ENCODE measurements around the gene DIDO1.
A peak's percentile ranks its signal among the peaks of the same experiment; 100 is the strongest.

DIDO1 gene

DNA sequence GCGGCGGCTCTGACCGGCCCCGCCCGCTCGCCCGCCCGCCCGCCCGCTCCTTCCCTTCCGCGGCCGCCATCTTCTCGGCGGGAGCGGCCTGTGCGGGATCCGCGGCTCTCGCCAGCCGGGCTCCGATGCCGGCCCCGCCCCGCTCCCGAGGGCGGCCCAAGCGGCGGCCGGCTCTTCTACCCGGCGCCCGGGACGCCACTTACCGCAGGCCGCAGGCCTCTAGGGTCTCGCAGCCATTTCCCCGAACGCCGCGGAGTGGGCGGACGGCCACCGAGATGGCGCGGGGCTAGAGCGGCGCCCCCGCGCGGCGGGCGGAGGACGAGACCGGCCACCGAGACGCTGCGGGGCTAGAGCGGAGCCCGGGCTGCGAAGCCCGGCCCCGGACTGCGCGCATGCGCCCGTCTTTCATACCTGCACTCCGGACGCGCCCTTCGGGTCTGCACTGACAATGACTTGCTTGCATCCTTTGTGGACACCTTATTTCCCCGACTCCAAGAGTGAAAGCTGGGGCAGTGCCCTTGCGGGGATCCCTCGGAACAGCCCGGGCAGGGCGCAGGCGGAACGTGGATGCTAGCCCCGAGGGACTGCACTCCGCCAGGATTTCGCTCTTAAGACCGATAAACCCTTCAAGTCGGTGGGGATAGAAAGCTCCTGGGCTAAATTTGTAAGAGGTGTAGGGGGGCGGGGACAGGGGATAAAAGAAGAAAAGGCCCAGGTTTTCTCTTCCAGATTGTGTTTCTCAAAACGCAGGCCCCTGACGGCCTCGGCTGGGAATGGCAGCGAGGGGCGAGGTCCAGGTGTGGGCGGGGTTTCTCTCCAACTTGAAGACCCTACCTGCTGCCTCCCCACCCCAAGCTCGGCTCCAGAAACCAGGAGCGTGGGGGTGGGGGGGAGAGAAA is at the start of gene DIDO1:
Gene DIDO1, minus strand, starts transcription at position 277 of the 899 bp plus-strand sequence.
- no peak within 1 kb of the TSS for H2AFZ ChIP-seq (ENCODE audit: low read depth, low read length)
- no peaks in the 10 kb centered on the region for H3K9me3 ChIP-seq (ENCODE audit: low read length)
- H3K4me1 ChIP-seq (ENCODE audit: insufficient read depth, low read length), result peaks cover 28% of the 10 kb centered on the region
- peak within 1 kb of the TSS; percentile 95 for H3K4me3 ChIP-seq (ENCODE audit: low read length)
- no peaks in the 10 kb centered on the region for H3K27me3 ChIP-seq (ENCODE audit: insufficient read depth, low read length)
- H3K36me3 ChIP-seq (ENCODE audit: insufficient read depth, low read length), result no peaks in the 10 kb centered on the region

GRCh38 chr20:62975251-62975760 is 49.0 kb upstream of the DIDO1 start:
- Histone ChIP-seq H3K4me1 (ENCODE audit: insufficient read depth, low read length) (peaks cover 14% of the 10 kb centered on the region), H3K27me3 (ENCODE audit: insufficient read depth, low read length) (peaks cover 80% of the 10 kb centered on the region), H3K4me3 (ENCODE audit: low read length) (no peak overlapping the region), H2AFZ (ENCODE audit: low read depth, low read length) (no peak overlapping the region), H3K36me3 (ENCODE audit: insufficient read depth, low read length) (no peaks in the 10 kb centered on the region), H3K9me3 (ENCODE audit: low read length) (no peaks in the 10 kb centered on the region)

- Histone ChIP-seq H3K27me3 (ENCODE audit: insufficient read depth, low read length) (peaks cover 77% of the 10 kb centered on the region), H2AFZ (ENCODE audit: low read depth, low read length) (no peak overlapping the region), H3K36me3 (ENCODE audit: insufficient read depth, low read length) (no peaks in the 10 kb centered on the region), H3K4me1 (ENCODE audit: insufficient read depth, low read length) (peaks cover 5% of the 10 kb centered on the region), H3K4me3 (ENCODE audit: low read length) (no peak overlapping the region), H3K9me3 (ENCODE audit: low read length) (no peaks in the 10 kb centered on the region)
Measured at GRCh38 chr20:62972845-62973745, 46.8 kb upstream of the DIDO1 start.

GRCh38 chr20:62971950-62972844 is 45.9 kb upstream of the DIDO1 start:
- Histone ChIP-seq H3K4me3 (ENCODE audit: low read length) (no peak overlapping the region), H3K9me3 (ENCODE audit: low read length) (no peaks in the 10 kb centered on the region), H3K36me3 (ENCODE audit: insufficient read depth, low read length) (no peaks in the 10 kb centered on the region), H3K4me1 (ENCODE audit: insufficient read depth, low read length) (peaks cover 5% of the 10 kb centered on the region), H2AFZ (ENCODE audit: low read depth, low read length) (no peak overlapping the region), H3K27me3 (ENCODE audit: insufficient read depth, low read length) (peaks cover 69% of the 10 kb centered on the region)

DNA sequence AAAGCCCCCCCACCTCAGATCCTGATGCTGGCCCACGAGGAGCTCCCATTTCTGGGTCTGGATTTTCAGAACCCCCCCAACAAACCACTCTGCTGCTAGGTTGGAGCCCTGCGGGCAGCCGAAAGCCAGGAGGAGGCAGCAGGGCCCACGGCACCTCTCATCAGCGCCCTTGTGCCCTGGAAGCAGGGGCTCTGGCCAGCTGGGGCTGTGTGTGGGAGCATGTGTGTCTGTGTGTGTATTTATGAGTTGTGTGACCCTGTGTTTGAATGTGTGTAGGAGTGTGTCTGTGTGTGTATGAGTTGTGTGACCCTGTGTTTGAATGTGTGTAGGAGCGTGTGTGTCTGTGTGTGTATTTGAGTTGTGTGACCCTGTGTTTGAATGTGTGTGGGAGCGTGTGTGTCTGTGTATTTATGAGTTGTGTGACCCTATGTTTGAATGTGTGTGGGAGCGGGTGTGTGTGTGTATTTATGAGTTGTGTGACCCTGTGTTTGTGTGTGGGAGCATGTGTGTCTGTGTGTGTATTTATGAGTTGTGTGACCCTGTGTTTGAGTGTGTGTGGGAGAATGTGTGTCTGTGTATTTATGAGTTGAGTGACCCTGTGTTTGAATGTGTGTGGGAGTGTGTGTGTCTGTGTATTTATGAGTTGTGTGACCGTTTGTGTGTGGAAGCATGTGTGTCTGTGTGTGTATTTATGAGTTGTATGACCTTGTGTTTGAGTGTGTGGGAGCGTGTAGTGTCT is 45.1 kb upstream of the DIDO1 start:
- H3K9me3 ChIP-seq (ENCODE audit: low read length), result no peaks in the 10 kb centered on the region
- H3K4me1 ChIP-seq (ENCODE audit: insufficient read depth, low read length), result peaks cover 5% of the 10 kb centered on the region
- H3K27me3 ChIP-seq (ENCODE audit: insufficient read depth, low read length), result peaks cover 63% of the 10 kb centered on the region
- H3K4me3 ChIP-seq (ENCODE audit: low read length), result no peak overlapping the region
- no peaks in the 10 kb centered on the region for H3K36me3 ChIP-seq (ENCODE audit: insufficient read depth, low read length)
- no peak overlapping the region for H2AFZ ChIP-seq (ENCODE audit: low read depth, low read length)

- H3K4me1 ChIP-seq (ENCODE audit: insufficient read depth, low read length), result peaks cover 5% of the 10 kb centered on the region
- no peak overlapping the region for H2AFZ ChIP-seq (ENCODE audit: low read depth, low read length)
- no peaks in the 10 kb centered on the region for H3K36me3 ChIP-seq (ENCODE audit: insufficient read depth, low read length)
- no peaks in the 10 kb centered on the region for H3K9me3 ChIP-seq (ENCODE audit: low read length)
- peaks cover 57% of the 10 kb centered on the region for H3K27me3 ChIP-seq (ENCODE audit: insufficient read depth, low read length)
- H3K4me3 ChIP-seq (ENCODE audit: low read length), result no peak overlapping the region
Measured at GRCh38 chr20:62970307-62971210, 44.3 kb upstream of the DIDO1 start.

- H3K9me3 ChIP-seq (ENCODE audit: low read length), result no peaks in the 10 kb centered on the region
Measured at GRCh38 chr20:62969939-62970306, 43.6 kb upstream of the DIDO1 start.

GRCh38 chr20:62969179-62969760 is 43.0 kb upstream of the DIDO1 start:
- Histone ChIP-seq H3K27me3 (ENCODE audit: insufficient read depth, low read length) (peaks cover 52% of the 10 kb centered on the region), H3K36me3 (ENCODE audit: insufficient read depth, low read length) (no peaks in the 10 kb centered on the region), H3K9me3 (ENCODE audit: low read length) (no peaks in the 10 kb centered on the region), H2AFZ (ENCODE audit: low read depth, low read length) (no peak overlapping the region), H3K4me3 (ENCODE audit: low read length) (no peak overlapping the region), H3K4me1 (ENCODE audit: insufficient read depth, low read length) (peaks cover 5% of the 10 kb centered on the region)

More at GRCh38 chr20:62969939-62970306, 43.6 kb upstream of the DIDO1 start:
- H3K36me3 ChIP-seq (ENCODE audit: insufficient read depth, low read length), result no peaks in the 10 kb centered on the region
- H2AFZ ChIP-seq (ENCODE audit: low read depth, low read length), result no peak overlapping the region
- no peak overlapping the region for H3K4me3 ChIP-seq (ENCODE audit: low read length)
- H3K27me3 ChIP-seq (ENCODE audit: insufficient read depth, low read length), result peaks cover 57% of the 10 kb centered on the region
- peaks cover 5% of the 10 kb centered on the region for H3K4me1 ChIP-seq (ENCODE audit: insufficient read depth, low read length)

DNA sequence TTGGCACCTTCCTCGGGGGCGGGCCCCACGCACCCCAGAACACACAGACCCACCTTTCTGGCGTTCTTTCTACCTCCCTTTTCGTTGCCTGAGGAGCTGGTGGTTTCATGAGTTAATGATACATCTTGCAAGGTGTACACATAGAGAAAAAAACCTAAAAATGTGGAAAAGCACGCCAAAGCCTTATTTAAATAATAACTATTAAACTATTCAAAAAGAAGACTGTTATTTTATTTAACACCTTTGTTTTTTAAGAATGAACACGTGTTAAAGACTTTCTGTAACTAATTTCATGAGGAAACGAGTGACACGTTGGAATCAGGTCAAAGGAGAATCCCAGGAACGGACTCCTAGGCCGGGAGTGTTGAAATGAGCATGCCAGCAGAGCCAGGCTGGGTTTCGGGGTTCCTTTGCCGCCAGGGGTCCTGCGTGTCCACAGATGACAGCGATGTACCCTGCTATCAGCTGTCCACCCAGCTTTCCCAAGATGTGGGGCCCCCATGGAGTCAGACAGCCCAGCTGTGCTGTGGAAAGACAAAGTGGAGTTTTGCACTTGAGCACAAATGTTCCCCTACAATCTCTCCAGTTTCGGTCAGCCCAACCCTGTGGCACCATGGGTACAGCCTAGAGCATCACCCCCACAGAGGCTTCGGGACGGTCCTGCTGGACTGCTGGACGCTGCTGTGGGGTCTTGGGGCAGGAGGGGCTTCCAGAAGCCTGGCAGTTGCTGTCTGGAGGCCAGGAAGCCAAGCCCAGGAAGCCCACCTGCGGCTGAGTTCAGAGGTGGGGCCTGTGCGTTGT is 42.3 kb upstream of the DIDO1 start:
- H3K27me3 ChIP-seq (ENCODE audit: insufficient read depth, low read length), result peaks cover 52% of the 10 kb centered on the region
- H3K9me3 ChIP-seq (ENCODE audit: low read length), result no peaks in the 10 kb centered on the region
- peaks cover 5% of the 10 kb centered on the region for H3K4me1 ChIP-seq (ENCODE audit: insufficient read depth, low read length)
- no peaks in the 10 kb centered on the region for H3K36me3 ChIP-seq (ENCODE audit: insufficient read depth, low read length)
- H2AFZ ChIP-seq (ENCODE audit: low read depth, low read length), result no peak overlapping the region
- no peak overlapping the region for H3K4me3 ChIP-seq (ENCODE audit: low read length)

DNA sequence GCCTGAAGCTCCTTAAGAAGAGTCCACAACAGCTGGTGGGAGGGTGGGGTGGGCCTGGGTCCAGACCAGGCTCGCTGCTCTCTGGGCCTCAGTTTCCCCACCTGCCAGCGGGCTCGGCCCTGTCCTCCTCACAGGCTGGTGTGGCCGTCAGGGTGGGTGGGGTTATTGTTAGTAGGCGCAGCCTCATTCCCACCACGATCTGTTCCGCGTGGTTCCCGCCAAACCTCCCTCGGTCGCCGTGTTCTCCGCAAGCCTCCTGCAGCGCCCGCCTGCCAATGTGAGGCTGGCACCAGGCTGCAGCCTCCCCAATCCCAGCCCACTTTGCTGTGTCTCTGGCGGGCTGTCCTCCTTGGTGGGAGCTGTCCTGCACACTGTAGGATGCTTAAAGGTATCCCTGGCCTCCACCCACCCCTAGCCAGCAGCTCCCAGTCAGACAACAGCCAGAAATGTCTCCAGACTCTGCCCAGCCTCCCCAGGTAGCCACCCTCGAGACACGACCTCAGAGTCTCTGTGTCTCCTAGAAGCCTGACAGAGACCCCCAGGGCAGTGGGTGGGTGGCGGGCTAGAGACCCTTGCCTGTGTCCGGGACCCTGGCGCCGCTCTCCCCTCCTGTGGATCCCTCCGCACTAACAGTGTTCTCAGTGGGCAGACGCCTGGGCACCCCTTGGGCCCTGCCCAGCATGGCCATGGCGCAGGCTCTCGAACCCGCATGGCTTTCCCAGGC is 41.5 kb upstream of the DIDO1 start:
- H3K27me3 ChIP-seq (ENCODE audit: insufficient read depth, low read length), result peaks cover 52% of the 10 kb centered on the region

More for the DNA sequence above, 41.5 kb upstream of the DIDO1 start:
- H3K4me1 ChIP-seq (ENCODE audit: insufficient read depth, low read length), result peaks cover 4% of the 10 kb centered on the region
- no peak overlapping the region for H2AFZ ChIP-seq (ENCODE audit: low read depth, low read length)
- no peak overlapping the region for H3K4me3 ChIP-seq (ENCODE audit: low read length)
- H3K36me3 ChIP-seq (ENCODE audit: insufficient read depth, low read length), result no peaks in the 10 kb centered on the region
- H3K9me3 ChIP-seq (ENCODE audit: low read length), result no peaks in the 10 kb centered on the region

All from neuron (in vitro differentiated cells).